Caki2 (cell line): ENCODE data around the gene DEAF1. TPM values are rescaled to one million over a fixed set of nuclear protein-coding genes. Genes with fewer than 3 reads are reported as not detected.
A peak's percentile ranks its signal among the peaks of the same experiment; 100 is the strongest.

Experiments
- DNase-seq: peaks from one replicate; pipeline ENCODE4 v3.0.0-alpha.2; 2015; ENCODE audit warnings: low read depth
- in situ Hi-C: cut with HindIII; loops from 2 replicates; pipeline ENCODE4 v1.10.0; 2016; ENCODE audit warnings: low sequenced_read_pairs, low pct_unique_long_range_greater_than_20kb, mixed read lengths
- total RNA-seq: library from RNA; depleted of rRNA; stranded (reverse); fragments of >200 nt; shearing (Covaris generic); gene quantifications from 2 replicates; pipeline ENCODE4 v1.2.3, GENCODE V29; 2014; ENCODE audit warnings: low replicate concordance

The DEAF1 gene
- total RNA-seq, 1 experiment from 2014 or later = 37.8 TPM

DNA sequence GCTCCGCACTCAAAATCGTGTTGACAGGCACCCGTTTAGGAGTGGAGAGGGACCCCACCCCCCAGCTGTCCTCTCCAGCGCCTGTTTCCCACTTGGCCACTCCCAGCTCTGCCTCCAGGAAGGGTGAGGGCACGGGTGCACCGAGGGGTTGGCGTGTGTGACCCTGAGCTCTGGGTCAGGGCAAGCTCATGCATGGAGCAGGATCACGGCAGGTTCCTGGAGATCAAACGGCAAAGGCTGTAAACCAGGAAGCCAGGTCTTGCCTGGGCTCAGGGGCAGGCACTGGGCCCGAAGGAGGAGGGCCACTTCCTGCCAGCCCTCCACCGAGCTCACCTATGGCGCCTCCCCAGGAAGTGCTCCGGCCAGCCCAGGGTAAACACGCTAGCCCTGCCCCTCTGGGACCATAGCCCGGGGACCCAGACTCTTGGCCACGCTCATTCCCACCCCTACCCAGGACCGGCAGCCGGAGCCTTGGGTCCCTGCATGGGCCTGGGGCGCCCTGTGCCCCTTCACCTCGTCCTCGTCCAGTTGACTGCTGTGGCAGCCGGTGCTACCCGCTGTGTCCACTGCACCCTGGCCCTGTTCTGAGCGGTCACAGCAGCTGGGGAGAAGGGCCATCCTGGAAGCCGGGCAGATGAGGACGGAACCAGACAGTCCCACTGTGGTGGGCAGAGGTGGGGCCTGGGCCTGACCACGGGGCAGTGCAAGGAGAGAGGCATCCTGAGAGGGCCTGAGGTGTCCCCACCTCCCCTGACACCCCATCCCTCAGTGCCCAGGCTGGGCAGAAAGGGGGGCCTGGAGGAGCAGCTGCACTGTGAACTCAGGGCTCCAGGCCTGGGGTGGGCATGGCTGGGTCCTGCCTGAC, 10.0 kb upstream of the DEAF1 start:
- peak; percentile 69 for DNase-seq
- in situ Hi-C loops = no loop called here

GRCh38 chr11:704228-704674, 9.2 kb upstream of the DEAF1 start:
- DNase-seq = no peak
- in situ Hi-C loops = no loop called here

DNA sequence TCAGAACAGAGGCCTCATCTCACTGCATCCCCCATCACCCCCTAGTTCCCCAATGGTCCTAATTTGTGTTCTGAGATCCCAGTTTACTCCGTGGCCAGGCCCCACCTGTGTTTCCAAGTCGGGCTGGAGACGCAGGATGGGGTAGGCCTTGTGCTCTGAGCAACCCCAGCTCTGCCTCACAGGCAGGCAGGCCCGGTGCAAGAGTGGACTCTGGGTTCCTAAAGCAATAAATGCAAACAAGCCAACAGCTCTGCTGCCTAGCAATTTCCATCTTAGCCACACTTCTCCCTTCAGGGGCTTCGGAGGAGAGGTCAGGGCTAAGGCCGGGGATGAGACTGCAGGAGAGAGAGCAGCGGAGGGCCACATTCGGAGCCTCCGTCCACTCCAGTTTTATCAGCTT, 8.5 kb upstream of the DEAF1 start:
- no peak for DNase-seq
- in situ Hi-C loops = no loop called here

- in situ Hi-C loops = no loop called here
- DNase-seq = peak; percentile 40
Measured at GRCh38 chr11:702462-703461, 7.7 kb upstream of the DEAF1 start.

- DNase-seq = no peak
- in situ Hi-C loops = no loop called here
Measured at GRCh38 chr11:701741-702461, 6.9 kb upstream of the DEAF1 start.

- in situ Hi-C loops = no loop called here
- DNase-seq = no peak
Measured at GRCh38 chr11:699753-700152, 4.7 kb upstream of the DEAF1 start.

GRCh38 chr11:699116-699508, 4.1 kb upstream of the DEAF1 start:
- no peak for DNase-seq
- in situ Hi-C loops = no loop called here

DNA sequence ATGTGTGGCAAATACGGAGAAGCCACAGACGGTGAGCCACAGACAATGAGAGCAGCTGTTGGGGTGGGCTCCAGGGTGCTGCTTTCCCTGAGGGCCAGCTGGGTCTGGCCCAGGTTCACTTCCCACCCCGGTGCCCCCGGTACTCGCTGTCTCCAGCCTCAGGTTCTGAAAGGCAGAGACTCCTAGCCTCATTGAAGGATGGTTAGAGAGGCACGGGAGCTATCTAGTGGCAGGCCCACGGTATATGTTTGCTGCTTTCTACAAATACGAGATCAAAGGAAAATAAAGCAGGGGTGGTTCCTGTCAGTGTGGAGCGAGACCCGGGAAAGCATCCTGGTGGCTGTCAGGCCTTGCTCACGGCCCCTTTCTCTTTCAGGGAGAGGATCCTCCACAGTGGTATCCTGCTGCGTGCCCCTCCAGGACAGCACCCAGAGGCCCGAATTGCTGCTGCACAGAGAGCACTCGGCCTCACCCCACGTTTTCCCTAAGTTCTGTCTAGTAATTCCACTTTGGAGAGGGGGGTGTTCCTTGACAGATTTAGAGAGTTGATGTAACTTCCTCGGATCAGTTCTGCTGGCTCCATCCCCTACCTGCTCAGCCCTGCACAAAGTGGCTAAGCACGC, 3.6 kb upstream of the DEAF1 start:
- in situ Hi-C loops = no loop called here
- no peak for DNase-seq

DNA sequence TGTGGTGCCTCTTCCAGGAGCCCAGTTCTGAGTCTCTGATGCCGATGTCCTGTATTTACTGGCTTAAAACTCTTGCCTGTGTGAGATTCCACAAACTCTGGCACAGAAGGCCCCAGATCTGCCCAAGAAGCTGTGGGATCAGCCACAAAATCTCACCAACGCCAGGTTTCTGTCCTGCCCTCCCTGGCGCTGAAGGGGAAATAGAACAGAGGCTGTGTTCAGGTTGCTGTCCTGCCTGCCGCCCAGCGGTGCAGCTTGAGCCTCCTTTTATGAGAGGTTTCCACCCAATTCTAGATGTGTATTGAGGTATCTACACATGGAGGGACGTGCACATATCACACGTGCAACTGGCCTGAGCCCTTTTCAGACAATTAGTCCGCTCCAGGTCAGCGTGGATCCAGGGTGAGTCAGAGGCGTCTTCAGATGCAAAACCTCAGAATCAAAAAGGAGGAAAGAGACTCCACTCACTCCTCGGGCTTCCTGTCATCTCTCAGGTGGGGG, 2.8 kb upstream of the DEAF1 start:
- in situ Hi-C loops = no loop called here
- peak; percentile 63 for DNase-seq

GRCh38 chr11:696955-697491, 2.0 kb upstream of the DEAF1 start:
- in situ Hi-C loops = no loop called here
- peak; percentile 77 for DNase-seq

GRCh38 chr11:695538-696248, 671 bp upstream of the DEAF1 start, which contains the start of gene TMEM80:
TSS of gene TMEM80 (plus strand) at chr11:695816. CDS start at chr11:695828, 12 bp downstream.
- peak; percentile 97 for DNase-seq
- in situ Hi-C loops = no loop called here

DNA sequence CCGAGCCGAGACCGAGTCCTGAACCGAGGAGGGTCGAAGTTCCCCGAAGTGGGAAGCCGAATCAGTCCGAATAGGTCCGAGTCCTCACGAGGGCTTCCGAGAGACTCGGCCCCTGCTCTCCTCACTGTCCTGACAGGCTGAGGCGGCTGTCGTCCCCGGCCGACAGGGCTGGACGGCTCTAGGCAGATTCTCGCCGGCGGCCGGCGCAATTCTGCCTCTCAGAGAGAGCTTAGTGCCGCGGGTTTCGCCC, 191 bp upstream of the DEAF1 start:
- in situ Hi-C loops = no loop called here
- no peak for DNase-seq

- in situ Hi-C loops = no loop called here
- DNase-seq = no peak
Measured at GRCh38 chr11:693887-694562, 997 bp downstream of the DEAF1 start.

DNA sequence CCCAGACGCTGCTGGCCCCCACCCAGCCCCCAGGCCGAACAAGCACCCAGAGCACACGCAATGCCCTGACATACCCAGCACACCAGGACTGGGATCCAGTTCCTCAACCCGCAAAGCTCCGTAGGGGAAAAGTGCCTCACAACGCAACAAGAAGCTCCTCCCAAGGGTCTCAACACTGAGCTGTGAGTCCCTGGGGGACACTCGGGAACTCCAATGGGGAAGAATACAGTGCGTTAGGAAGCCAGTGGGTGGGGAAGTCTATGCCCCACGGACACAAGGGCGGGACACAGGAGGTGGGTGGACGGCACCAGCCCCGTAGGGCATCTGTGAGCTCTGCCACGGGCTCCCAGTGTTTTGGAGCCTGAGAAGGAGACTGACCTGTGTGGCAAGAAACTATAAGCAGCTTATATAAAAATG, 1.6 kb downstream of the DEAF1 start:
- in situ Hi-C loops = no loop called here
- no peak for DNase-seq

GRCh38 chr11:692824-693414, 2.1 kb downstream of the DEAF1 start:
- in situ Hi-C loops = no loop called here
- DNase-seq = no peak
